Adrenal gland (tissue), 5 donors: Measurements from ENCODE around the gene PHKG2.

ENCODE experiments used
- POLR2A ChIP-seq, 2 donors: fragments of 450-650 bp; IDR thresholded peaks; one replicate each; pipeline ENCODE4 v1.6.1; 2017; ENCODE audit warnings: antibody characterized with exemption in 2 of 2, mild to moderate bottlenecking in 2 of 2, moderate library complexity in 1 of 2
- TF ChIP-seq, protein P1 (sequence below), 6 experiments: fragments of 450-650 bp in 4 of 6; fragments of 200-600 bp in 2 of 6; sonication (generic) in 1 of 6; IDR thresholded peaks; 1 replicate in 5 of 6; 2 replicates in 1 of 6; pipeline versions ENCODE4 v1.5.1 to v1.8.0; 2016 to 2021; ENCODE audit warnings: antibody characterized with exemption in 6 of 6, mild to moderate bottlenecking in 2 of 6, moderate library complexity in 1 of 6
- donor health status: DM: no; HTN: no; CAD: no.

GRCh38 chr16:30750876-30751465 lies 2.7 kb downstream of the PHKG2 start:
- TF ChIP-seq POLR2A (IDR thresholded peaks at IDR 0.05), result no peak
- TF ChIP-seq, protein P1, sequence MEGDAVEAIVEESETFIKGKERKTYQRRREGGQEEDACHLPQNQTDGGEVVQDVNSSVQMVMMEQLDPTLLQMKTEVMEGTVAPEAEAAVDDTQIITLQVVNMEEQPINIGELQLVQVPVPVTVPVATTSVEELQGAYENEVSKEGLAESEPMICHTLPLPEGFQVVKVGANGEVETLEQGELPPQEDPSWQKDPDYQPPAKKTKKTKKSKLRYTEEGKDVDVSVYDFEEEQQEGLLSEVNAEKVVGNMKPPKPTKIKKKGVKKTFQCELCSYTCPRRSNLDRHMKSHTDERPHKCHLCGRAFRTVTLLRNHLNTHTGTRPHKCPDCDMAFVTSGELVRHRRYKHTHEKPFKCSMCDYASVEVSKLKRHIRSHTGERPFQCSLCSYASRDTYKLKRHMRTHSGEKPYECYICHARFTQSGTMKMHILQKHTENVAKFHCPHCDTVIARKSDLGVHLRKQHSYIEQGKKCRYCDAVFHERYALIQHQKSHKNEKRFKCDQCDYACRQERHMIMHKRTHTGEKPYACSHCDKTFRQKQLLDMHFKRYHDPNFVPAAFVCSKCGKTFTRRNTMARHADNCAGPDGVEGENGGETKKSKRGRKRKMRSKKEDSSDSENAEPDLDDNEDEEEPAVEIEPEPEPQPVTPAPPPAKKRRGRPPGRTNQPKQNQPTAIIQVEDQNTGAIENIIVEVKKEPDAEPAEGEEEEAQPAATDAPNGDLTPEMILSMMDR (IDR thresholded peaks at IDR 0.05), result no peak
